Fibroblast of skin of right biceps (primary cell): ENCODE measurements around the gene RYR1.
A peak's percentile ranks its signal among the peaks of the same experiment; 100 is the strongest.

Experiments
- DNase-seq: peaks from one replicate; pipeline ENCODE4 v3.0.0-alpha.2; 2013

RYR1 gene

GRCh38 chr19:38433268-38433733, at the start of gene RYR1:
Gene RYR1, plus strand, starts transcription at chr19:38433691. Its CDS starts 139 bp downstream, at chr19:38433830.
- DNase-seq = peak; percentile 13

DNA sequence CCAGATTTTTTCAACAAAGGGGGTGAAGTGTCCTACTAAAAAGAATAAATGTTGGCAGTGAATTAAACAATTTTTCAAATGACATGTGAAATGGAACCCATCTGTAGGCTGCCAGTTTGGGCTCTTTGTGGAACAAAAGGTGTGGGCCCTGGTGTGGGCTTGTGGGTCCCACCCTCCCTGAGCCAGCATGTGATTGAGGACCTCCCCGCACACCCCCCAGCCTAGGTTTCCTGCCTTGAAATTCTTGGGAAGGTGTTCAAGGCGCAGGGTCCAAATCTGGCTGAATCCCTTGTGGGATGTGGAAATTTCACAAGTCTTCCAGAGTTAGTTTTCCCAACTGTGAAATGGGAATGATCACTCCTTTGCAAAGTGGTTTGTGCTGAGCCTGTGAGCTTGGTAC, 49.7 kb upstream of the RYR1 start:
- no peak for DNase-seq

- peak; percentile 32 for DNase-seq
Measured at GRCh38 chr19:38384209-38385027, 49.1 kb upstream of the RYR1 start.

DNA sequence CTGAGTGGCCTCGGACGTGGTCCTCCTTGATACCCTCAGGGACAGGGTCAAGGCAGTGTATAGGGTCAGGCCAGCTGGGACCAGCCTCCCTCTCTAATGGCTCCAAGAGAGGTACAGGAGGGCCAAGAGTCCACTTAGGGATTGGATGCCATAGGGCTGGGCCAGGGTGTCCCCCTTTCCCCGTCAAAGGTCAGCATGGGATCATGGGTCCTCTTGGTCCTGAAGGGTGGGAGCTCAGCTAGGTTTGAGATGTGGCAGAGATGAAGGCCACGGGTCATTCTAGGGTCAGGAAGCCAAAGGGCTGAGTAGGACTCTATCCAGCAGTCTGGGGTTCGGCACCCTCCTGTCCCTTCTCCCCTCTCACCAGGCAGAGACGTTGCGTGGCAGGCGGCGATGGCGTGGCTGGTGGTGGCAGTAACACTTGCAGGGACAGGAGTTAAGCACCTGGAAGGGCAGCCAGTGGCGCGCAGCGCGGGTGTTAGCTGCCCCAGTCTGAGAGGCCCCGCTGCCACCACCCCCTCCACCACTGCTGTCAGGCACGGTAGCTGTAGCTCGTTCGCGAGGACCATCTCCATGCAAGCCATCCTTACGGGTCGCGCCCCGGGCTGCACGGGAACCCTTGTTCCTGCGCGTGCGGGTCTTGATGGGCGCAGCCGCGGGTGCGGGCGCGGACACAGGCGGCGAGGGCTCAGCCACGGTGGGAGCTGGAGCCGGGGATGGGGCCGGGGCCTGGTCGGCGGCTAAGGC, 48.3 kb upstream of the RYR1 start:
- no peak for DNase-seq

DNA sequence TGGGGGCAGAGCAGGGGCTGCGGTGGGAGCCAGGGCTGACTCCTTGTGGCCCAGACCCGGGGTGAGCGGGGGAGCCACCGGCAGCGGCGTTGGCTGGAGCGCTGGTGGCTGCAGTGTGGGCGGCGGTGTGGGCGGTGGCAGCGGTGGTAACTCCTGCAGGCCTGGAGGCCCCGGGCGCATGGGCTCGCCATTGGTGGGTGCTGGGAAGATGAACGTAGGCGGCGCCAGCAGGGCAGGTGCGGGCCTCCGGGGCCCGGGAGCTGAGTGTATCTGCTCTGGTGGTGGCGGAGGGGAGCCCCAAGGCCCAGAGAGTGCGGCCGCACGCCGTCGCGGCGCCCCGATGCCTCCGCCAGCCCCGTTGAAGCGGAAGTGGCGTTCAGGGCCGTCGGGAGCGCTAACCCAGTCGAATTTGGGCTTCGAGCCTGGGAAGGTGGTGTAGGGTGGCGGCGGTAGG, 47.7 kb upstream of the RYR1 start:
- DNase-seq = no peak

DNA sequence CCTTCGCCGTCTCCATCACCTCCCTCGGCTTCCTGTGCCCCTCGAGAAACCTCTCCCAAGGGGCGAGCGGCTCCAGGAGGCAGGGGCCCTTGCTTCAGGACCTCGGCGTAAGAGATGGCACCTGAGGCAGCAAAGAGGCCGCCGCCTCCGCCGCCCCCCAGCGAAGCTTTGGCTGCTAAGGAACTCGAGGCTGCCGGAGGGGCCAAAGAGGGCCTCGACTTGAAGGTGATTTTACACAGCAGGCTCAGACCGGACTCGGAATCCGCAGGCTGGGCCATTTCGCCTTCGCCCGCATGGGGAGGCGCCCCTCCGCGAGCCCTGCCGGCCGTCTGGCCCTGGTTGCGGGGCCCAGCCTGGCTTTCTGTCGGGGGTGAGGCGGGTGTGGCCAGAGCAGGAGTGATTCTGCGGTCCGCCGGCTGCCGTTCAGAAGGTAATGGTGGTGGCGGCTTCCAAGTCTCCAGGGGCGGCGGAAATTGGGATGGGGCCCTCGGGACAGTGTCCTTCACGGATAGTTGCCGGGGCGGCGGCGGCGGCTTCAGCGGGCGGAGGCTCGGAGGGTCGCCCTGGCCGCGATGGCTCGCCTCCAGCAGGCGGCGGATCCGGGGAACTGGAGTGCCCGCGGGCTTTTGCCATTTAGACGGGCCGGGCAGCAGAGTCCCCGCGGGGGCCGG, 47.1 kb upstream of the RYR1 start:
- DNase-seq = no peak

DNA sequence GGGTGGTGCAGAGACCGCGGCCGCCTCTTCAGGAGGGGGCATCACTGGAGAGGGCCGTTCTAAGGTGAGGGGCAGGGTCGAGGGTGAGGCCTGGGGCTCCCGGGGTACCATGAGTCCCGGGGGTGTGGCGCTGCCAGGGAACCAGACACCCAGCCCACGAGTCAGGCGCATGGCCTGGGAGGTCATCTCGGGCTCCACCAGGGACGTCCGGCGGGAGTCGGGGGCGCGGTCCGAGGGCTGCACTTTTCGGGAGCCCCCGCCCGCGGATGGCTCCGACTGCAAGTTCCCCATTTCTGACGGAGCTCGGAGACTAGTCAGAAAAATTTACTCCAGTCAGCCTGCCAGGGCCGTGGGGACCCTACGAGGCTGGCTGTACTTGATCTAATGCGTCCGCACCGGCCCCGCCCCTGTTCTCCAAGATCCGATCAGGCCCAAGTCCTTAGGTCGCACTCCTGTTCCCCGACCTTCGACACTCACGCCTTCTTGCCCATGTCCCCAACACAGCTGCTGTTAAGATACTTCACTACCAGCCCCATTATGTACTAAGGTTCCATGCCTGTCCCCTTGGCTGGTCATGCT, 46.4 kb upstream of the RYR1 start:
- no peak for DNase-seq

DNA sequence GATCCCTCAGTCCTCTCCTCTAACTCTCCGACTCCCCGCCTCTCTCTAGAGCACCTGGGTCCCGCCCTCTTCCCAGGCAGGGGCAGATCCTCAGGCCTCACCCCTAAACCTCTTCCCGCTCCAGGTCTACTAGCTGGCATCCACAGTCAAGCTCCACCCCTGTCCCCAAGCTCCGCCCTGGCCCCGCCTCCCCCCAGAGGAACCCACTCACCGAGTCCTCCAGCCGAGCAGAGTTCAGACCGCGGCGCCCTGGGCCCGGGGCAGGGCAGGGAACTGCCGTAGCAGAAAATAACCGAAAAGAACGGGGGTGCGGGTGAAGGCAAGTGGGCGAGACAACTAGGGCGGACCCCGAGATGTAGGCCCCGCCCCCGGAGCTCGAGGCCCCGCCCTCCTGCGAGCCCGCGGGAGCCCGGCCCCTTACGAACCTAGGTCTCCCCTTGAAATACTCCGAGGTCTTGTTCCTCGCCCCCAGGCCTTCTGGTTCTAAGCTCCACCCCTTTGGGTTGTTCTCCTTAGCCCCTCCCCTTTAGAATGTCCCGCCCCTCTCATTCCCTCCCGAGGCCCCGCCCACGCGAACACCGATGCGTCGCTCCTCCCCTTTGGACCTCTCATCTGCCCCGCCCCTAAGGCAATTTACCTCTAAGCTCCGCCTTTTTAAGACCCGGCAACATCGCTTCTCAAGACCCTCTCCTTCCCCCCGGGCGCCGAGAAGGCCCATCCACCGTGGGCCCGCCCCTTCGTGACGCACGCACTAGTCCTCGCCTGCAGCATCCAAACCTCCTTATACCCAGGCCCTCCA, 45.7 kb upstream of the RYR1 start, which contains the start of gene GGN:
GGN (minus strand) TSS at position 485 of the 799 bp plus-strand sequence. CDS start 773 bp downstream, outside the sequence.
- DNase-seq = peak; percentile 94

DNA sequence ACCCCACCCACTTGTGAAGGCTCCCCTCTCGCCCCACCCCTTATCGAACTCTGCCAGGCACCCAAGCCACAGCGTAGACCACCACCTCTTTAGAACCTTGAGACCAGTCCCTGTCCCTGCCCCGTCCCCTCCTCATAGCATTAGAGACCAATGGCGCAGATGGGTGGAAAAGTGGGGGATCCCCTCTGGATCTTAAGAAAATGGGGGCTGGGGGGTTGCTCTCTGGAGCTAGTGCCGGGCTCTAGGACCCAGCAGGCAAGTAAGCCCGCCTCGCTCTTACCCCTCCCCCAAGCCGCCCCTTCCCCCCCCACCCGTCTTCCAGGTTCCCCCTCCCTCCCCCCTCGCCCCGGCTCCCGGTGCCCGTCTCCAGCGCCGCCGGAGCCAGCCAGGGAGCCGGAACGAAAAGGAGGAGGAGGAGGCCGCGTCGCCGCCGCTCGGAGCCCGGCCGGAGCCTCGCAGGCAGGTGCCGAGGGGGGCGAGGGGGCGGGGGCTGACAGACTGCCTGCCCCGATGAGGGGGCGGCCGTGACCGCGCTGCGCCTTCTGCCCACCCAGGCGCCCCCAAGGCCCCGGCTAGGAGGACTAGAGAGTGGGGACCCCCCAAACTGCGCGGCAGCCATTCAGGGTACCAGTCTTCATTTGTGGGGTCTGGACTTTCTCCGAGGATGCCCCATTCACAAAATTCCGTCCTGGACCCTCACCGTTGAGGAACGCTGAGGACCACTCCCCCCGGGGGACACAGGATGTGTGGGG, 45.0 kb upstream of the RYR1 start, which contains the start of gene SPRED3:
SPRED3 (plus strand) TSS at position 349 of the 752 bp plus-strand sequence. CDS start 1,606 bp downstream, outside the sequence.
- DNase-seq = peak; percentile 66

DNA sequence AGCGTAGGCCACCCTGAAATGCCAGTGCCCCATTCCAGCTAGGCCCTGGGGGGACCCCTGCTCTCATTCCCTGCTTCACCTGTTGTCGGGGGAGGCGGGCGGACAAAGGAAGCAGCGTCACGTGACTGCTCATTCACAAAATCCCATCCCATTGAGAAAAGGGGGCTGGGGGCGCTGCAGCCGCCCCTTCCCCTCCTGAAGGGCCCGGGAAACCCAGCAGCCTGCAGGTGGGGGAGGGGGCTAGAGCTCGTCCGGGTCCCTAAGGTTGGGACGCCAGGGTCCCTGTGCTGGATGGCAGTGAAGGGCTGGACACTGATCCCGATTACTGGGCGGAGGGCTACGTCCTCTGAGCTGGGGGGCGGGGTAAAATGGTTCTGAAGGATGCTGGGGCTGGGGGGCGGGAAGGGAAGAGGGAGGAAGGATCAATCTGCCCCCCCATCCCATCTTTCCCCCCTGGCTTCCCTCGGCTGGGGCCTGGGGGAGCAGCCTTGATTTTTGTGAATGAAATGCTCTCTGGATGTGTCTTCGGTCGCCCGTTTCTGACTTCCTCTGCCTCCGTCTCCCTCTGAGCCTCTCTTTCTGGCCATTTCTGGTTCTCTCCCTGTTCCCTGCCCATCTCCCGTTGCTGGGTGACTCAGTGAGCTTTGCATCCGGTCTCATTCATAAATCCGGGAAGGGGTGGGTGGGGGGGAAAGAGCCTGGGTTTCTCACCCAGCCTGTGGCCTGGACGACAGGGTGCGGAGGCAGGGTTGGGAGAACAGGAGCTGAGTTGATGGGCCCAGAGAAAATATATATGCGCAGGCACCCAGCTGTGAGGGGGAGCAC, 44.2 kb upstream of the RYR1 start:
- DNase-seq = peak; percentile 88

DNA sequence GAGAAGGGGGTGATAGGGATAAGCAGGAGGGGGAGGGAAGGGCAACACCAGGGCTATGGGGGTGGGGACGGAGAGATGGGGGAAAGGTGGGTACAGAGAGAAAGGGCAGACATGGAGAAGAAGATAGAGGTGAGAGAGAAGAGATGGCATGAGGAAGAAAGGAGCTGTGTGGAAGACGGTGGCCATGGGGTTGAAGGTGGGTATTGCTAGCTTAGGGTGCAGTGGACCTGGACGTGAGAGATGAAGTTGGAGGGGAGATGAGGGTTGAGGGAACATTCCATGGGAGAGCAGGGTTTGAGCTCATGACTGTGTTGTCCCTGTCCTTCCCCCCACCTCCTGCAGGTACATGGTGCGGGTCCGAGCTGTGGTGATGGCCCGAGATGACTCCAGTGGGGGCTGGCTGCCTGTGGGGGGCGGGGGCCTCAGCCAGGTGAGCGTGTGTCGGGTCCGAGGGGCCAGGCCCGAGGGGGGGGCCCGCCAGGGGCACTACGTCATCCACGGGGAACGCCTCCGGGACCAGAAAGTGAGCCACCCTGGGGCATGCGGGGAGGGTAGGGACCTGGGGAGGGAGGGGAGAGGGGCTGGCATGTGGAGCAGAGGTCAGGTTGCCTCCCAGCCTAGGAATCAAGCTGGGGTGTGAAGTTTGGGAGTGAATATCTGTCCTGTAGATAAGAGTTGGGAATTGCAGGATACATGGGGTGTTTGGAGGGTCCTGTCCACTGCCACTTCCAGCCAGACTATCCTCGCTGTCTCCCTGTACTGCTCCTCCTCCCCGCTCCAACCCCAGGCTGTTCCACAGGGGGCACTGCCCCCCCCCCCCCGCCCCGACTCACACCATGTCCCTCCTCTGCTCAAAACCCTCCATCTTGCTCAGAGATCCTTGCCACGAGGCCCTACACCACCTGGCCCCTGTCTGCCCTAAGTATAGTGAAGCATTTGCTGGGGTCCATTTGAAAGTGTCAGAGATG, 43.2 kb upstream of the RYR1 start:
- no peak for DNase-seq

DNA sequence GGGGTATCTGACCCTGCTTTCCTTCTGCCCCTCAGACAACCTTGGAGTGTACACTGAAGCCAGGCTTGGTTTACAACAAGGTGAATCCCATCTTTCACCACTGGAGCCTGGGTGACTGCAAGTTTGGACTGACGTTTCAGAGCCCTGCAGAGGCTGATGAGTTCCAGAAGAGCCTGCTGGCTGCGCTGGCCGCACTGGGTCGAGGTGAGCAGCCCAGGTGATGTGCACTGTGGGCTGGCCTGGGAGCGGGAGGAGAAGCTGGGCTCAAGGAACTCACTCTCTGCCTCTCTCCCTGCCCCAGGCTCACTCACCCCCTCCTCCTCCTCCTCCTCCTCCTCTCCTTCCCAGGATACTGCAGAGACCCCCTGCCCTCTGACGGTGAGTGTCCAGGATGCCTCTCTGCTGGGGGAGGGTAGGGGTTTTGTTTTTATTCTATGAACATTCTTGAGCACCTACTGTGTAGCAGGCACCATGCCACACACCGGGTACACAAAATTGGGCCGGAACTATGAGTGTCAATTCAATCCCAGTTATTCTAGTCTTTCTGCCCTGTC, 41.5 kb upstream of the RYR1 start:
- DNase-seq = no peak

GRCh38 chr19:38392707-38393308, 40.7 kb upstream of the RYR1 start:
- peak; percentile 59 for DNase-seq

DNA sequence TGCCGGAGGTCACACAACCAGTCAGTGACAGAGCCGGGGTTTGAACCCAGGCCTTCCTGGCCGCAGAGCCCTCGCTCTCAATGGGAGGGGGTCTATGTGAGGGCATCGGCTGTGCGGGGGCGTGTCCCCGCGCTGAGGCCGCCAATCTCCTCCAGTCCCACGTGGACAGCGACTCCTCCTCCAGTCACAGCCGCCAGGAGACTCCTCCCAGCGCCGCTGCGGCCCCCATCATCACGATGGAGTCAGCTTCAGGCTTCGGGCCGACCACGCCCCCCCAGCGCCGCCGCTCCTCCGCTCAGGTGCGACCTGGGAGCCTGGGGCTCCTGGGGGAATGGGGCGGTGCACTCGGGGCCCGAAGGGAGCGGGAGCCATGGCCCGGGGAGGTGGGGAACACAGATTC, 39.0 kb upstream of the RYR1 start:
- peak; percentile 66 for DNase-seq

- no peak for DNase-seq
Measured at GRCh38 chr19:38395381-38396114, 37.9 kb upstream of the RYR1 start.

DNA sequence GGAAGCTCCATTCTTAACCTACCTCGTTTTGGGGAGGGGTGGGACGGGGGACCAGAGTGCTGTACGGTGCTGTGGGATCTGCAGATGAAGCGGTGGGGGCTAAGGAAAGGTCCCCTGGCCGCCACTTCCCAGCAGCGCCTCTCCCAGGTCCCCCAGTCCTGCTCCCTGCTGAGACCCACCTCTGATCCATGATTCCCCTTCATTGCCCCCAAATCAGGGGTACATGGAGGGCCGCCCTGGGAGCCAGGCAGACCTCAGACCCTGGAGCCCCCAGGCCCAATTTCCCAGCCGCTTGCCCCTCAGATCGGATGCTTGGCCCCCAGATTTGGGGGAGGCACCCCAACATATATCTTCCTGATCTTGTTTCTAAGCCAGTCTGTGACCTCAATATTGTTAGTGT, 34.4 kb upstream of the RYR1 start:
- no peak for DNase-seq

DNA sequence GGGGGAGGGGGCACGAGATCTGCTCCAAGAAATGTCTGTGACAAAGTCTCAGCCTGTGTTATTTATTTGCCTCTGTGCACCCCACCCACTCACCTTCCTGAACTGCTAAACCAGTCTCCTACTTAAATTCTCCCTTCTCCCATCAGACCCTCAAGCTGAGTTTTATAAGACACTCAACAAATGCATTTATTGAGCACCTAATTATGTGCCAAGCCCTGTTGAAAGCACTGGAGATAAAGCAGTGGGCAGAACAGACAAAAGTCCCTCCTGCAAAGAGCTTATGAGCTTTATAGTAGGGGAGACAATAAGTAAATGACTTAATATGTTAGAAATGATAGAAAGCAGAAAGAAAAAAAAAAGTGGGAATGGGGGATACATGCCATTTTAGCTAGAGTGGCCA, 34.0 kb upstream of the RYR1 start:
- no peak for DNase-seq
